GM18498 (cell line): Measurements from ENCODE around the gene SRP68.

Experiments used
- ATAC-seq: cut with Tn5 transposase; IDR thresholded peaks from one replicate; pipeline ENCODE4 v1.9.1; 2021; ENCODE audit warnings: mild to moderate bottlenecking, moderate library complexity; ENCODE audit not compliant: unreplicated experiment

The SRP68 gene

GRCh38 chr17:76019833-76020467, 52.4 kb downstream of the SRP68 start:
- ATAC-seq, result no peak

DNA sequence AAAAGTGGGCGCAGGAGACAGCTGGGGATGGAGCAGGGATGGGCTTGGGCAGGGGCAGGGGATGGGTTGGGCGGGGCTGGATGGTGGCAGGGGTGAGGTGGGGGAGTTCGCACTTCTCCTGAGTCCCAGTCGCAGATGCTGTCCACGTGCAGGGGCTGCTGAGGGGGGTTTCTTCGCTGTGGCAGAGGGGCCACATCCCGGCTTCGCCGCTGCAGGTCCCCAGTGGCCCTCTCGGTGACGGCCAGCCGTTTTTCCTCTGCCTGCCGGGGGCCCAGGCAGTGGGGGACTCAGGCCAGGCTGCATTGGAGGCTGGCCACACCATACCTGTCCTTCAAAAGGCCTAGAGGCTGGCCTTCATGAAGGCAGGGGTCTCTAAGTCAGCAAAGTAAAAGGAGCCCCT, 53.5 kb downstream of the SRP68 start:
- no peak for ATAC-seq

DNA sequence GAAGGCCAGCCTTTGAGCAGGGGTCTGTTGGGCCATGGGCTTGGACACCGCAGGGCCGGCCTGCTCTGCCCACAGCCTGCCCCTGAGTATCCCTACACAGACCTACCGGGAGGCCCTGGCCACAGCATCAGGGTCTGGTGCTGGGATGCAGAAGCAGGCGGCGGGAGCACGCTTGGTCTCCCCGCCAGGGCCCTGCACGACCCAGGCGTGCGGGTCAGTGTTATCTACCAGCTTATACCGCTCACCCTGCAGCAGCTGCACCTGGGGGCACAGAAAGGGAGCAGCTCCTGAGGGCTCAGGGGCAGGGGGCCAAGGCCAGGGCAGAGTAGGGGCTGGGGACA, 54.0 kb downstream of the SRP68 start:
- no peak for ATAC-seq

- no peak for ATAC-seq
Measured at GRCh38 chr17:76017481-76018339, 54.6 kb downstream of the SRP68 start.

- ATAC-seq, result no peak
Measured at GRCh38 chr17:76014925-76015261, 57.4 kb downstream of the SRP68 start.

- ATAC-seq, result no peak
Measured at GRCh38 chr17:76014100-76014924, 58.0 kb downstream of the SRP68 start.

- no peak for ATAC-seq
Measured at GRCh38 chr17:76013377-76013932, 58.9 kb downstream of the SRP68 start.

GRCh38 chr17:76011951-76012350, 60.4 kb downstream of the SRP68 start:
- ATAC-seq, result no peak

- no peak for ATAC-seq
Measured at GRCh38 chr17:76009969-76010661, 62.2 kb downstream of the SRP68 start.

DNA sequence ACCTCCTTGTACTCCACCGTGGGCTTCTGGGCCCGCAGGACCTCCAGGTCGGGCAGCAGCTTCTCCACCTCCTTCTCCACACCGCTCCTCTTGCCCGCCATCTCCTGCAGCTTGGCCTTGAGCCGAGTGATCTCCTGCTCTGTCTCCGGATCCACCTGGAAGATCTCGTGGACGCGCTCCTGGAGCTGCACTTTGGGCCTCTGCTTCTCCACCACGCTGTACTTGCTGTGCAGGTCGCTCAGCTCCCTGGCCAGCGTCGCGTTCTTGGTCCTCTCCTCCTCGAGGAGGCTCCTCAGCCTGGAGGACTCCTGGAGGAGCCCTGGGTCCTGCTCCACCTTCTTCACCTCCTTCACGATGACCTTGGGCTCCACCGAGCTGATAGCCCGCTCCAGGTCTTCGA, 62.9 kb downstream of the SRP68 start:
- ATAC-seq, result no peak

DNA sequence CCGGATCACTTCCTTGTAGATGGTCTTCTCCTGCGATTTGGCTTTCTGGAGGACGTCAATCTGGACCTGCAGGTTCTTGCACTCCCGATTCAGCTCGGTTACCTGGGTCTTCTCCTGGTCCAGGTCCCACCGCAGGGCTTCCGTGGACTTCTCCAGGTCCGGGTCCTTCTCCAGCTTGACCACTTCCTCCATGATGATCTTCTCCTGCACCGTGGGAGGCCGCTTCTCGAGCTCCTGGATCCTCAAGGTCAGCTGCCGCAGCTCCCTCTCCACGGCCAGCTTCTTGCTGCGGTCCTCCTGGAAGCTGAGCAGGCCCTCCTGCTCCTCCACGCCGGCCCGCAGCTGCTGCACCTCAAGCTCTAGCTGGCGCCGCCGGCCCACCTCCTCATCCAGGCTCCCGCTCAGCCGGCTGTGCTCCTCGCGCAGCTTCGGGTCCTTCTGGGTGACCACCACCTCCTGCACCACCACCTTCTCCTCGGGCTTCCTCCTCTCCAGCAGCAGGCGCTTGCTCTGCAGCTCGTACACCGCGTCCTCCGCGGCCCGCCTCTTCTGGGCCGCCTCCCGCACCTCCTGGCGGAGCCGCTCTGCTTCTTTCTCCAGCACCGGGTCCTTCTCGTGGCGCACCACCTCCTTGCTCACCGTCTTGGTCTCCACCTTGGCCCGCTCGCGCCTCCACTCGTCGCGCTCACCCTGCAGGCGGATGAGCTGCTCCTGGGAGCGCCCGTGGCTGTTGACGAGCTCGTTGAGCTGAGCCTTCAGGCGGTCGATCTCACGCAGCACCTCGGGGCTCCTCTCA, 63.5 kb downstream of the SRP68 start:
- no peak for ATAC-seq

DNA sequence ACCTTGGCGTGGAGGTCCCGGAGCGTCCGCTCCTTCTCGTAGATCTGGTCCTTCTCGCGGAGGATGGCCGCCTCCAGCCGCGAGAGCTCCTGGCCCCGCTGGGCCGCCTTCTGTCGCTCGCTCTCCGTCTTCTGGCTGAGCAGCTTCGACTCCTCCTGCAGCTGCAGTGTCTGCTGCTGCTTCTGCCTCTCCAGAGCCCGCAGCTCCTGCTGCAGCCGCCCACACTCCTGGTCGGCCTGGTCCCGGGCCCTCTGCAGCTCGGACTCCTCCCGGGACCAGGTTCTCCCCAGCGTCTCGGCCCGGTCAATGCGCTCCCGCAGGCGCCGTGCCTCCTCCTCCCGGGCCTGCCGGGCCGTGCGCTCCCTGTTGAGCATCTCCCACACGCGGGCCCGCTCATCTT, 64.1 kb downstream of the SRP68 start:
- ATAC-seq, result no peak

DNA sequence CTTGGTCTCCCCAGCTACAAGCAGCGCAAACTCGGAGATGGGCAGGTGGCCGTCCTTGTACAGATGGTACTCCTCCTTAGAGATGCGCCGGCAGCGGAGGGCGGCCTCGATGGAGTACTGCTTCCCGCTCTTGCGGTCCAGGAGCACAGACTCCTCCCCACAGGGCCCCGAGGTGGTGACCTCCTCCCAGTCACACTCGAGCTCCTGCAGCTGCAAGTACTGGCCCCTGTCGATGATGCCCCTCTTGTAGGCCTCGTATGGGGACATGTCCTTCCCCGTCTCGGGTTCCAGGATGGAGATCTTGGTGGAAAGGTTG, 64.5 kb downstream of the SRP68 start:
- no peak for ATAC-seq

- ATAC-seq, result no peak
Measured at GRCh38 chr17:76007131-76007849, 65.0 kb downstream of the SRP68 start.

DNA sequence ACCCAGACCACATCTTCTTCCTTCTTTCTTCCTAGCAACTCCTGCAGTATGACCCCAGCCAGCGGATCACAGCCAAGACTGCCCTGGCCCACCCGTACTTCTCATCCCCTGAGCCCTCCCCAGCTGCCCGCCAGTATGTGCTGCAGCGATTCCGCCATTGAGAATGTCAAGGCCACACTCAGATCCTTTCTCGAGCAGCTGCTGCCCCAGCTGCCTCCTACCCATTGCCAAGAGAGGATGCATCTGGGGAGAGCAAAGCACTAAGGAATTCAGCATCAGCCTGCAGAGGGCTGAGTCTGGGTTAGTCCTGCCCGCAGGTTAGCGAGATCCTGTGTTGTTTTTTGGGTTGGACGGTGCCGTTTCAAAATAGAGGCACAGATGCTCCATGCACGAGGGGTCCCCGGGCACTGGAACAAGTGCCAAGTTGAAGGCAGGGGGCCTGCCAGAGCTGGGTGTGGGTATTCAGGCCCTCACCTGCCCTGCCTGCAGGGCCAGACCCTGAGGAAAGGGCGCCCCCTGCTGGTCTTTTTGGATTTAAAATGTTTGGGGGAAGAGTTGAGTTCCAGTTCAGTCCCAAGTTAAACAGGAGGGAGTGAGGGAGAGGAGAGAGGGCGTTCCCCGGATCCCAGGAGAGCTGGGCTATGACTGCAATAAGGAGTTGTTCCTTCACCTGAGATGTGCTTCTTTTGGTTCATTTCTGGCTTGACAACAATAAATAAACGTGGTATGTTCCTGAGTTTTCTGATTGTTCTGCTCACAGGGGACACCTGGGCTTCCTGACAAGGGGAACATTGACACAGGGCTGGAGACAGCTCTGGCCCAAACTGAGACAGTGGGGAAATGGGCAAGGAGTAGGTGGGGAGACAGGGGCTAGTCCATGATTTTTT, 66.8 kb downstream of the SRP68 start:
- no peak for ATAC-seq

GRCh38 chr17:76004750-76005262, 67.5 kb downstream of the SRP68 start:
- ATAC-seq, result no peak

DNA sequence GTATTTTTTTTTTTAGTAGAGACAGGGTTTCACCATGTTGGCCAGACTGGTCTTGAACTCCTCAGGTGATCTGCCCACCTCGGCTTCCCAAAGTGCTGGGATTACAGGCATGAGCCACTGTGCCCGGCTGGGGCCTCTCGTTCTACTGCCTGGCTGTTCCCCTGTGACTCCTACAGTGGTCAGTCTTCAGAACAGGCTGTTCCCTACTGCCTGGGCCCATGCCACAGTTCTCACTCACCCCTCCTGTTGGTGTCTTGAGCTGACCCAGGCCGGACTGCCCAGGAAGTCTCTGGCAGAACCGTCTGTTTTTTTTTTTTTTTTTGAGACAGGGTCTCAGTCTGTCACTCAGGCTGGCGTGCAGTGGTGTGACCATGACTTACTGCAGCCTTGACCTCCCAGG, 68.4 kb downstream of the SRP68 start:
- no peak for ATAC-seq

DNA sequence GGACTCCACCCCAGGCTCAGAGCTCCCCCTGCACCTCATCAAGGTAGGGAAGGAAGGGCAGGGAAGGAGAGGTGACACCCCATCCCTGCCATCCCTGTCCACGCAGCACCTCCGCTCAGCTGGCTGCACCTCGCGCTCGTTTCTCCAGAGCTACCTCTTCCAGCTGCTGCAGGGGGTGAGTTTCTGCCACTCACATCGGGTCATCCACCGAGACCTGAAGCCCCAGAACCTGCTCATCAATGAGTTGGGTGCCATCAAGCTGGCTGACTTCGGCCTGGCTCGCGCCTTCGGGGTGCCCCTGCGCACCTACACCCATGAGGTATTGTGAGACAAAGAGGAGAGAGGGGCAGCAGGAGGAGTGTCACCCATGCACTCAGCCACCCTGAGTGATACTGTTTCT, 70.2 kb downstream of the SRP68 start:
- no peak for ATAC-seq
